NCI-H2029 (cell line): ENCODE data around the gene SLC25A30.
"Not testable (repeated sequence)": the region's sequence is repeated elsewhere in the genome, so short reads cannot be mapped to it uniquely, and the experiment has no call there.

Experiments
- DNase-seq: peaks from one replicate; lab custom pipeline; 2025; lab: John Stamatoyannopoulos, UW

Gene SLC25A30

GRCh38 chr13:45391926-45392325, 26.2 kb downstream of the SLC25A30 start:
- DNase-seq, result no peak

GRCh38 chr13:45391128-45391527, 27.0 kb downstream of the SLC25A30 start:
- not testable (repeated sequence) for DNase-seq

DNA sequence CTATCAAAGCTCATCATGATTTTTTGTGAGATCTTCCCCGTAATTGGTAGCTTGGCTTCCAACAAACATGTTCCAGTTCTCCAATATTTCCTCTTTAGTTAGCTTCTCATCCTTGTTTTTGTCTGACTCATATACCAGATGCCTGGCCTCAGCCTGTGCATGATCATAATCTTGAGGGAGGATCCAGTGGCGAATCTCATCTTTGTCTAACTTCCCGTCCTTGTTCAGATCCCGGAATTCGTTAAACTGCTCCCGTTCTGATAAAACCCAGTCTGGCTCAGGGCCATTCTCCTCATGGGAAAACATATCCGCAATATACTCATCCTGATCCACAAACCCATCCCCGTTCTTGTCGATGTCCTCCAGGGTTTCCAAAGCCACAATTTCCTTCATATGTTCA, 27.8 kb downstream of the SLC25A30 start:
- DNase-seq, result not testable (repeated sequence)

DNA sequence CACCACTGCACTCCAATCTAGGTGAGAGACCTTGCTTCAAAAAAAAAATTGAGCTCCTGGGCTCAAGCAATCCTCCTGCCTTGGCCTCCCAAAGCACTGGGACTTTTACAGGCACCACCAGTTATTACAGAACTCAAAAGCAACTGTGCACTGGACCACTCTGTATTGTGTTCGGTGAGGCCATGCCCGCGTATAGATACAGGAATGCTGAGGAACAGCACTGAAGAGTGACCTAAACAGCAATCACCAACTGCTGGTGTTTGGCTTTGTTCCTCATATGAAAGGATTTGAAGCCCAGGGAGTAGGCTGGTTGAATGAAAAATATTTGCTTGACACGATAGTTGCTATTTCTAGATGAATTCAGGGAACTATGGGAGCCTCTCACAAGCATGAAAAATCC, 29.5 kb downstream of the SLC25A30 start:
- no peak for DNase-seq

DNA sequence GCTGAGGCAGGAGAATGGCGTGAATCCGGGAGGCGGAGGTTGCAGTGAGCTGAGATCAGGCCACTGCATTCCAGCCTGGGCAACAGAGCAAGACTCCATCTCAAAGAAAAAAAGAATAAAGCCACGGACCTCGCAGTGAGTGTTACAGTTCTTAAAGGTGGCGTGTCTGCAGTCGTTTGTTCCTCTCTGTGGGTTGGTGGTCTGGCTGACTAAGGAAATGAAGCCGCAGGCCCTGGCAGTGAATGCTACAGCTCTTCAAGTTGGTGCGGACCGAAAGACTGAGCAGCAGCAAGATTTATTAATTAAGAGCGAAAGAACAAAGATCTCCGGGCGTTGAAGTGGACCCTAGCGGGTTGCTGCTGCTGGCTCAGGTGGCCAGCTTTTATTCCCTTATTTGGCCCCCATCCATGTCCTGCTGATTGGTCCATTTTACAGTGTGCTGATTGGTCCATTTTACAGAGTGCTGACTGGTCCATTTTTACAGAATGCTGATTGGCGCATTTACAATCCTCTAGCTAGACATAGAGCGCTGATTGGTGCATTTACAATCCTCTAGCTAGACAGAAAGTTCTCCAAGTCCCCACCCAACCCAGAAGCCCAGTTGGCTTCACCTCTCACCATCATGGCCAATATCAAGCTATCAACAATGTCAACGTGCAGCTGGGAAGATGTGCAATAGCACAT, 31.1 kb downstream of the SLC25A30 start:
- not testable (repeated sequence) for DNase-seq

DNA sequence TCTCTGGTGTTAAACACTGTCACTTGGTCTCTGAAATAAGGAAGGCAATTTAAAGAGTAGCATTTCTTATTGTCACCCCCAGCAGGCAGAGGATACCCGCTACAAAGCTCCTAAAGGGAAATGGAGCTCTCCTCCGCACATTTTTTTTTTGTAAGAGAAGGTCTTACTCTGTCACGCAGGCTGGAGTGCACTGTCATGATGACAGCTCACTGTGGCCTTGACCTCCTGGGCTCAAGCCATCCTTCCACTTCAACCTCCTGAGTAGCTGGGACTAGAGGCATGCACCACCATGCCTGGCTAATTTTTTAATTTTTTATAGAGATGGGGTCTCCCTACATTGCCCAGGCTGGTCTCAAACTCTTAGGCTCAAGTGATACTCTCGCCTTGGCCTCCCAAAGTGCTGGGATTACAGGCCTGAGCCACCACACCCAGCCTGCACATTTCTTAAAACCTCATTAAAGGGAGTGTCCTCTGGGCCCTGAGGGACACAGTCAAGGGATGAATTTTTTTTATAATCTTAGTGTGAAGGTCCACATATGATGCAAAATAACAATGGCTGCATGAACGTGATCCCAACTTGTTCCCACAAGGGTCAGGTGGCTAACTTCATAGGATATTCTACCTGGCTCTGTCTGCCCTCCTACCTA, 32.1 kb downstream of the SLC25A30 start:
- DNase-seq, result no peak

- no peak for DNase-seq
Measured at GRCh38 chr13:45385320-45385719, 32.9 kb downstream of the SLC25A30 start.

DNA sequence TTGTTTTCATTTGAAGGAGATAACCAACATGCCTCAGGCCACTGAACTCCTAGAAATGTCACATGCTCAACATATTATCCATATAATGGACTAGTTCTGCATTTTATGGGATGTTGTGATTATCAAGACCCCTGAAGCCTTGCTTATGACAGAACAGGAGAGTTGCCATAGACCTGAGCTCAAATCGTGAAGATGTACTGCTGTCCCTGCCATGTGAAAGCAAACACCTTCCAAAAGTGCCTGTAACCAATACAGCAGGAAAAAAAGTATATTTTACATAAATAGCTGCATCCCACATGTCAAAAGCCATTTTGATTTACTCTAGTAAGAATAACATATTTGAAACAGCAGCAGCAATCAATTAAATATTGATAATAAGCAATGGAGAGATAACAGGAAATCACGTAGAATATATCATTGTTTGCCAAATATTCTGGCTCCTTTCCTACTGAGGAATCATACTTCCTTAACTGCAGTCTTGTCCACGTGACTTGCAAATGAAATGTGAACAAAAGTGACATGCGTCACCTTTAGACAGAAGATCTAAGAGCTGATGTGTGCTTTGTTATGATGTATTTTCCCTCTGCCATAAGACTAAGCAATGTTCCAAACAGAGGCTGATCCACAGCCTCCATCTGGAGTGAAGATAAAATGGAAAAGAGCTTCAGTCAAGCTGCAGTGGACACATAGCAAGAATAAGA, 33.5 kb downstream of the SLC25A30 start:
- DNase-seq, result no peak

DNA sequence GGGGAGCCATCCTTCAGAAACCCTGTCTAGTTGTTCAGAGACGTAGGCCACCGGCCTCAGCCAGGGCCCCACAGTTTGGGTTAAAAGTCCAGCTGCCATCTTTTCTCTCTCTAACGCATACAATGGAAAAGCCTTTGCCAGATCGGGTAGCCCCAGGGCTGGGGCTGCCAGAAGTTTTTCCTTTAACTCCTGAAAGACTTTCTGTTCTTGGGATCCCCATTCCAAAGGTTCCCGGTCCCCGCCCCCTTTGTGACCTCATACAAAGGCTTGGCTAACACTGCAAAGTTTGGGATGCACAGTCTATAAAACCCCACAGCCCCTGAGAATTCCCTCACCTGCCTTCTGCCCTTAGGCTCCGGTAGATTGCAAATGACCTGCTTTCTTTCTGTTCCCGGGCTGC, 35.4 kb downstream of the SLC25A30 start:
- not testable (repeated sequence) for DNase-seq

DNA sequence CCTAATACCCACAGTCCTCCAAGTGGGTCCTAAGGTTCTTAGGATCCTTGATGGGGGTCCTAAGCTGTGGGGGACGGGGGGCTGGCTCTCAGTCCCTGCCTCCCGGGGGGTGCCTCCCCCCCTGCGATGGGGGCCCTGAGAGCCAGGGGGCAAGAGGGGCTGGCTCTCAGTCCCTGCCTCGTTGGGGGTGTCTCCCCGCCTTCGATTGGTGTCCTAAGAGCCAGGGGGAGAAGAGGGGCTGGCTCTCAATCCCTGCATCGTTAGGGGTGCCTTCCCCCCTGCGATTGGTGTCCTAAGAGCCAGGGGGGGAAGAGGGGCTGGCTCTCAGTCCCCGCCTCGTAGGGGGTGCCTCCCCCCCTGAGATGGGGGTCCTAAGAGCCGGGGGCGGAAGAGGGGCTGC, 37.0 kb downstream of the SLC25A30 start:
- DNase-seq, result no peak

DNA sequence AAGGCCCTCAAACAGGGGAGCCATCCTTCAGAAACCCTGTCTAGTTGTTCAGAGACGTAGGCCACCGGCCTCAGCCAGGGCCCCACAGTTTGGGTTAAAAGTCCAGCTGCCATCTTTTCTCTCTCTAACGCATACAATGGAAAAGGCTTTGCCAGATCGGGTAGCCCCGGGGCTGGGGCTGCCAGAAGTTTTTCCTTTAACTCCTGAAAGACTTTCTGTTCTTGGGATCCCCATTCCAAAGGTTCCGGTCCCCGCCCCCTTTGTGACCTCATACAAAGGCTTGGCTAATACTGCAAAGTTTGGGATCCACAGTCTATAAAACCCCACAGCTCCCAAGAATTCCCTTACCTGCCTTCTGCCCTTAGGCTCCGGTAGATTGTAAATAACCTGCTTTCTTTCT, 37.5 kb downstream of the SLC25A30 start:
- not testable (repeated sequence) for DNase-seq

DNA sequence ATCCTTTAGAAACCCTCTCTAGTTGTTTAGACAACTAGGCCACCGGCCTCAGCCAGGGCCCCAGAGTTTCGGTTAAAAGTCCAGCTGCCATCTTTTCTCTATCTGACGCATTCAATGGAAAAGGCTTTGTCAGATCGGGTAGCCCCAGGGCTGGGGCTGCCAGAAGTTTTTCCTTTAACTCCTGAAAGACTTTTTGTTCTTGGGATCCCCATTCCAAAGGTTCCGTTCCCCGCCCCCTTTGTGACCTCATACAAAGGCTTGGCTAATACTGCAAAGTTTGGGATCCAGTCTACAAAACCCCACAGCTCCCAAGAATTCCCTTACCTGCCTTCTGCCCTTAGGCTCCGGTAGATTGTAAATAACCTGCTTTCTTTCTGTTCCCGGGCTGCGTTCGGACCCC, 38.7 kb downstream of the SLC25A30 start:
- not testable (repeated sequence) for DNase-seq

GRCh38 chr13:45378786-45379185, 39.4 kb downstream of the SLC25A30 start:
- DNase-seq, result not testable (repeated sequence)

DNA sequence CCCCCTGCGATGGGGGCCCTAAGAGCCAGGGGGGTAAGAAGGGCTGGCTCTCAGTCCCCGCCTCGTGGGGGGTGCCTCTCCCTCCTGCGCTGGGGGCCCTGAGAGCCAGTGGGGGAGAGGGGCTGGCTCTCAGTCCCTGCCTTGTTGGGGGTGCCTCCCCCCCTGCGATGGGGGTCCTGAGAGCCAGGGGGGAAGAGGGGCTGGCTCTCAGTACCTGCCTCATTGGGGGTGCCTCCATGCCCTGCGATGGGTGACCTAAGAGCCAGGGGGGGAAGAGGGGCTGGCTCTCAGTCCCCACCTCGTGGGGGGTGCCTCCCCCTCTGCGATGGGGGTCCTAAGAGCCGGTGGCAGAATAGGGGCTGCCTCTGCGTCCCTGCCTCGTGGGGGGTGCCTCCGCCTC, 40.9 kb downstream of the SLC25A30 start:
- DNase-seq, result not testable (repeated sequence)

DNA sequence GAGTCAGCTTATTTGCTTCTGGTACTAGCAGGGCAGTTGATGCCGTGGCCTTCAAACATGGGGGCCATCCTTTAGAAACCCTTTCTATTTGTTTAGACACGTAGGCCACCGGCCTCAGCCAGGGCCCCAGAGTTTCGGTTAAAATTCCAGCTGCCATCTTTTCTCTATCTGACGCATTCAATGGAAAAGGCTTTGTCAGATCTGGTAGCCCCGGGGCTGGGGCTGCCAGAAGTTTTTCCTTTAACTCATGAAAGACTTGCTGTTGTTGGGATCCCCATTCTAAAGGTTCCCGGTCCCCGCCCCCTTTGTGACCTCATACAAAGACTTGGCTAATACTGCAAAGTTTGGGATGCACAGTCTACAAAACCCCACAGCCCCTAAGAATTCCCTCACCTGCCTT, 41.5 kb downstream of the SLC25A30 start:
- DNase-seq, result not testable (repeated sequence)

DNA sequence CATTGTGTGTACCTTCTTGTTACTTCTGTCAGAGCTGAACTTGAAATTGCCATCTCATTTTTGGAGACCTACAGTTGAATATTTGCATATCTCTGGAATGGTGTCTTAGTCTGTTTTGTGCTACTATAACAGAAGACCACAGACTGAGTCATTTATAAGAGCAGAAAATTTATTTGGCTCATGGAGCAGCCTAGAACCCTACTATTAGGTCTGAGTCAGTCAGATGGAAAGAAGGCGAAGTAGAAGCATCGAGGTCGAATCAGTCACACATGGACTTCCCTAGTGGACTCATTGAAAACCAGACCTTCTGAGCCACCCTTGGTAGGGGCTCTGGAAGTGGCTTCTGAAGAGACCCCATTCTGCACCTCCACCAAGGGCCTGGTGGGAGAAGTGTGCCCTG, 43.3 kb downstream of the SLC25A30 start:
- no peak for DNase-seq

DNA sequence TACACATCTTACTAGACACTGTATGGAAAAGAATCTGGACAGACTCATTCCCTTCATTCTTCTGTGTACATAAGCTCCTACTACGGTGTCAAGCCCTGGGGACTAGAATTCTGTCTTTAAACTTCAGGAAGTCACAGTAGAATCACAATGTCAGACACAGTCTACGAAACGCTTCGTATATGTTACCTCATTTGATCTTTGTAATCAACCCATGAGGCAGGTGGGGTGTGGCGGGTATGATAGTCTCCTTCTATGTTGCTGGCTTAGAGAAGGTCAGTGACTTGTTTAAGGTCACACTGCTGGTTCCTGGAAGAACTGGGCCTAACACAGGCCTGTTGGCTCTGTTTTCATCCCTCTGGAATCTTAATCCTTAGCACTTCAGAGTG, 45.0 kb downstream of the SLC25A30 start:
- no peak for DNase-seq

- no peak for DNase-seq
Measured at GRCh38 chr13:45372189-45373161, 45.7 kb downstream of the SLC25A30 start.

DNA sequence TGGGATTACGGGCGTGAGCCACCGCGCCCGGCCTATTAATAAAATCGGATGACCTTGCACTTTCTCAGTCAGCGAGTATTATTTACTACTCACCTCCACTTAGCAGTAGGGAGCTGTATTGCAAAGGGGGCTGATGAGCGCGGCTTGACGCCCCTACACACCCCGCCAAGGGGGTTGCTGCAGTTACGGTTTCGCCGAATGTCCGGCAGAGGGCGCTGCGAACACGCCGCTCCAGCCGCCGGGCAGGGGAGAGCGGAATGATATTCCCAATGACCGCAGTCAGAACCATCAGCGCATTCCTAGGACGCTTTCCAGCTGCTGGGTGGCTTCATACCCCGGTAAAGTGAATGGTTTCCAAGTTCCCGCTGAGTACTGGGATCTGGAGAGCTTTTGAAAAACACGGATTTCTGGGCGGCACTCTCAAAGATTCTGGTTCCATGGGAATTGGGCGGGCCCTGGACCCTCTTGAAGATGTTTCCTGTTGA, 47.2 kb downstream of the SLC25A30 start:
- DNase-seq, result no peak

DNA sequence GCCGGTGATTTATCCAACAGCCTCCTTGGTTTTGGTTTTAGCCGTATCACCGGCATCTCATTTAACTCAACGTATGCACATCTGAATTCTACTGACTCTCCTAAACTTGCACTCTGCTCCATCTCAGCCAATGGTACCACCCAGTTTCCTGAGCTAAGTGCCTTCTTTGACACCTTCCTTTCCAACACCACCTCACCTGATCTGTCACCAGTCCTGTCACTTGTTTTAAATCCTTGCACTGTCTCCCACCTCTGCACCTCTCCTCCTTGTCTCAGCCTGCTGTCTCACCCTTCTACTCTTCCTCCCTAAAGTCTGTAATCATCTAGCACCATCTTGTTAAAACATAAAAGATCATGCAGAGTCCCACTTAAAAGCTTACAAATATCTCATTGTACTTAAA, 49.1 kb downstream of the SLC25A30 start:
- DNase-seq, result no peak

DNA sequence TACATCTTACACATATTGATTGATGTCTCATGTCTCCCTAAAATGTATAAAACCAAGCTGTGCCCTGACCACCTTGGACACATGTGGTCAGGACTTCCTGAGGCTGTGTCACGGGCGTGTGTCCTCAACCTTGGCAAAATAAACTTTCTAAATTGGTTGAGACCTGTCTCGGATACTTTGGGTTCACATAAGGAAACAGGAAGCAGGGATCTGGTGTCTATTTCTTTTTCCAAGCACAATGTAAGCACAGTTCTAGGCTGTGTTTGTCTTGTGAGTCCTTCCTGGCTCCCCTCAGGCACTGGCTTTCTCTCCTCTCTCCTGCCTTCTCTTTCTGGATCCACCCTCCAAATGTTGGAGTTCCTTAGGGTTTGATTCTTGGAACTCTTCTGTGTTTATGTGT, 49.6 kb downstream of the SLC25A30 start:
- DNase-seq, result no peak

- no peak for DNase-seq
Measured at GRCh38 chr13:45368005-45368404, 50.2 kb downstream of the SLC25A30 start.
